GM12872 (cell line): ENCODE results near the gene TRIM25.

Experiments used
- TF ChIP-seq, protein P1 (sequence below): IDR thresholded peaks from 3 replicates; pipeline ENCODE4 v1.5.1; 2011; ENCODE audit warnings: low read depth, mild to moderate bottlenecking, low read length, moderate library complexity; ENCODE audit not compliant: insufficient read depth

Gene TRIM25

DNA sequence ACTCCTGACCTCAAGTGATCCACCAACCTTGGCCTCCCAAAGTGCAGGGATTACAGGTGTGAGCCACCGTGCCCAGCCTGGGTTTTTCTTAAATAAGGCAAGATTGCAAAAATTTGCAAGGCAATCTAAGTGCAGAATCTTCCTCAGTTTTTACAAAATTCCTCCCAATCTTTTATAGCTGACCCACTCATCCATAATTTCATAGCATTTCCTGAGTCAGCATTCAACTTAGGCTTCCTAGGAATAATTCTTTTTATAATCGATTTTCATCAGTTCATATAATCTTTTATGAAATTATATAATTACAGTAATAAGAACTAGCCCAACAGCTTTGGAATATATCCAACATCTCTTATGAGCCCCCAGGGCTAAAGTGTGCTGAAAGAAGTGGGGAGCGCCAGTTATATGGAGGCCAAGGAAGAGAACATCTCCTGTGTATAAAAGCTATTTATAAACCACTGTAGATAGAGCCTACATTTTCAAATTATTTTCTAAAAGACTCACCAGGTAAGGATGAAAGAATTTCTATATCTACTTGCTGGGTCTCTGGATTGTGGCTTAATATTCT is 32.2 kb upstream of the TRIM25 start:
- TF ChIP-seq, protein P1, sequence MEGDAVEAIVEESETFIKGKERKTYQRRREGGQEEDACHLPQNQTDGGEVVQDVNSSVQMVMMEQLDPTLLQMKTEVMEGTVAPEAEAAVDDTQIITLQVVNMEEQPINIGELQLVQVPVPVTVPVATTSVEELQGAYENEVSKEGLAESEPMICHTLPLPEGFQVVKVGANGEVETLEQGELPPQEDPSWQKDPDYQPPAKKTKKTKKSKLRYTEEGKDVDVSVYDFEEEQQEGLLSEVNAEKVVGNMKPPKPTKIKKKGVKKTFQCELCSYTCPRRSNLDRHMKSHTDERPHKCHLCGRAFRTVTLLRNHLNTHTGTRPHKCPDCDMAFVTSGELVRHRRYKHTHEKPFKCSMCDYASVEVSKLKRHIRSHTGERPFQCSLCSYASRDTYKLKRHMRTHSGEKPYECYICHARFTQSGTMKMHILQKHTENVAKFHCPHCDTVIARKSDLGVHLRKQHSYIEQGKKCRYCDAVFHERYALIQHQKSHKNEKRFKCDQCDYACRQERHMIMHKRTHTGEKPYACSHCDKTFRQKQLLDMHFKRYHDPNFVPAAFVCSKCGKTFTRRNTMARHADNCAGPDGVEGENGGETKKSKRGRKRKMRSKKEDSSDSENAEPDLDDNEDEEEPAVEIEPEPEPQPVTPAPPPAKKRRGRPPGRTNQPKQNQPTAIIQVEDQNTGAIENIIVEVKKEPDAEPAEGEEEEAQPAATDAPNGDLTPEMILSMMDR, result no peak

- TF ChIP-seq, protein P1, result no peak
These were observed 29.8 kb upstream of the TRIM25 start for GRCh38 chr17:56943505-56944125.

DNA sequence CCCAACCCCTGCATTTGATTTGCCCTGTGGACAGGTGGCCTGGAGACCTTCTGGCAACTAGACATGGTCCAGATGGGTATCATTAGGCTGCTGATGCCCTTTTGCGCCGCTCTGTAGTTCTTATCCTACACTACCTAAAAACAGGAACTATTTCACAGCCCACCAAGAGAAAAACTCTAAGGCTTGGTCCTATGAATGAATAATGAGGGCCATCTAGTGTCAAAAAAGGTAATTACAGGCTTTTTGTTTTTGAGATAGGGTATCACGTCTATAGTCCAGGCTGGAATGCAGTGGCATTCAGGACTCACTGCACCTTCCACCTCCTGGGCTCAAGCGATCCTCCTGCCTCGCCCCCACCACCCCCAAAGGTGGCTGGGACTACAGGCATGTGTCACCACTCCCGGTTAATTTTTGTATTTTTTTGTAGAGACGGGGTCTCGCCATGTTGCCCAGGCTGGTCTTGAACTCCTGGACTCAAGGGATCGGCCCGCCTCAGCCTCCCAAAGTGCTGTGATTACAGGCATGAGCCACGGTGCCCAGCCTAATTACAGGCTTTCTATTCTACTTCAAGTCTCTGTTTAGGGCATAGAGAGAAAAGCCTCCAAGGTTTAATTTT is 26.1 kb upstream of the TRIM25 start:
- TF ChIP-seq, protein P1, result peak; percentile 70

- TF ChIP-seq, protein P1, result no peak
These were observed 23.8 kb upstream of the TRIM25 start for GRCh38 chr17:56937687-56938086.

GRCh38 chr17:56936697-56937322 is 23.0 kb upstream of the TRIM25 start:
- TF ChIP-seq, protein P1, result no peak

- TF ChIP-seq, protein P1, result no peak
These were observed 21.6 kb upstream of the TRIM25 start for GRCh38 chr17:56935461-56935860.

GRCh38 chr17:56934280-56934679 is 20.4 kb upstream of the TRIM25 start:
- TF ChIP-seq, protein P1, result no peak
